Neuronal stem cell (in vitro differentiated cells): ENCODE measurements around the gene C7orf57.
A peak's percentile ranks its signal among the peaks of the same experiment; 100 is the strongest.

ENCODE experiments used
- DNase-seq: peaks from one replicate; pipeline ENCODE4 v3.0.0-alpha.2; 2013; ENCODE audit warnings: low spot score
- H2AFZ ChIP-seq: one replicate; pipeline ENCODE4 v1.6.1; 2013; ENCODE audit warnings: mild to moderate bottlenecking, low read length, inconsistent platforms
- H2AK5ac ChIP-seq: 2 replicates; pipeline ENCODE4 v1.6.1; 2013; ENCODE audit warnings: low read depth, mild to moderate bottlenecking, inconsistent platforms, low read length, moderate library complexity, mixed read lengths
- H2BK120ac ChIP-seq: 2 replicates; pipeline ENCODE4 v1.6.1; 2013; ENCODE audit warnings: low read depth, mild to moderate bottlenecking, inconsistent platforms, low read length, moderate library complexity, mixed read lengths
- H2BK12ac ChIP-seq: one replicate; pipeline ENCODE4 v1.6.1; 2013; ENCODE audit warnings: low read length, inconsistent platforms
- H2BK15ac ChIP-seq: 2 replicates; pipeline ENCODE4 v1.6.1; 2013; ENCODE audit warnings: mild to moderate bottlenecking, low read length, inconsistent platforms, mixed read lengths
- H2BK5ac ChIP-seq: one replicate; pipeline ENCODE4 v1.6.1; 2013; ENCODE audit warnings: inconsistent platforms, mild to moderate bottlenecking, low read length, moderate library complexity
- H3K14ac ChIP-seq: one replicate; pipeline ENCODE4 v1.6.1; 2013; ENCODE audit warnings: low read length, inconsistent platforms
- H3K18ac ChIP-seq: 2 replicates; pipeline ENCODE4 v1.6.1; 2013; ENCODE audit warnings: low read length, inconsistent platforms
- H3K23ac ChIP-seq: 2 replicates; pipeline ENCODE4 v1.6.1; 2013; ENCODE audit warnings: low read depth, mild to moderate bottlenecking, mixed read lengths, low read length, inconsistent platforms; ENCODE audit not compliant: poor library complexity
- H3K27ac ChIP-seq: replicated peaks from 3 replicates; pipeline ENCODE4 v1.5.1; 2013; ENCODE audit warnings: low read length, inconsistent platforms
- H3K27me3 ChIP-seq, 3 experiments: 2 replicates each; pipeline ENCODE4 v1.6.1; 2013; ENCODE audit warnings: low read length in 3 of 3, mild to moderate bottlenecking in 2 of 3, inconsistent platforms in 1 of 3, low read depth in 1 of 3, mixed read lengths in 1 of 3, moderate library complexity in 1 of 3; ENCODE audit not compliant: control insufficient read depth in 3 of 3, insufficient read depth in 3 of 3
- H3K36me3 ChIP-seq, 2 donors: replicated peaks in 1 of 2; 2 replicates each; pipeline ENCODE4 v1.6.1; 2013; ENCODE audit warnings: low read length in 2 of 2; ENCODE audit not compliant: control insufficient read depth in 2 of 2, insufficient read depth in 2 of 2
- H3K4ac ChIP-seq: 2 replicates; pipeline ENCODE4 v1.6.1; 2013; ENCODE audit warnings: inconsistent platforms, mild to moderate bottlenecking, low read length, moderate library complexity
- H3K4me1 ChIP-seq, 2 donors: 1 replicate in 1 of 2; 2 replicates in 1 of 2; pipeline ENCODE4 v1.6.1; 2013; ENCODE audit warnings: low read length in 2 of 2, low read depth in 1 of 2; ENCODE audit not compliant: control insufficient read depth in 2 of 2, insufficient read depth in 1 of 2
- H3K4me2 ChIP-seq: one replicate; pipeline ENCODE4 v1.6.1; 2013; ENCODE audit warnings: mild to moderate bottlenecking, low read length, inconsistent platforms; ENCODE audit not compliant: insufficient read depth, poor library complexity, severe bottlenecking
- H3K4me3 ChIP-seq, 2 donors: 2 replicates each; pipeline ENCODE4 v1.5.1; 2013; ENCODE audit warnings: low read length in 2 of 2, mild to moderate bottlenecking in 2 of 2, inconsistent platforms in 1 of 2, moderate library complexity in 1 of 2
- H3K79me1 ChIP-seq: one replicate; pipeline ENCODE4 v1.6.1; 2013; ENCODE audit warnings: low read depth, mild to moderate bottlenecking, inconsistent platforms, low read length, moderate library complexity
- H3K9ac ChIP-seq: one replicate; pipeline ENCODE4 v1.6.1; 2013; ENCODE audit warnings: mild to moderate bottlenecking, low read depth, low read length, inconsistent platforms; ENCODE audit not compliant: poor library complexity
- H3K9me3 ChIP-seq, 2 donors: replicated peaks in 1 of 2; 2 replicates each; pipeline versions ENCODE3 to v1.6.1; 2013; ENCODE audit warnings: low read length in 2 of 2, mild to moderate bottlenecking in 2 of 2, inconsistent platforms in 1 of 2, low read depth in 1 of 2, mixed read lengths in 1 of 2, moderate library complexity in 1 of 2; ENCODE audit not compliant: control insufficient read depth in 2 of 2, insufficient read depth in 1 of 2
- H4K8ac ChIP-seq: one replicate; pipeline ENCODE4 v1.6.1; 2013; ENCODE audit warnings: low read depth, mild to moderate bottlenecking, inconsistent platforms, low read length, moderate library complexity
- H4K91ac ChIP-seq: one replicate; pipeline ENCODE4 v1.6.1; 2013; ENCODE audit warnings: low read length, low read depth, mild to moderate bottlenecking, inconsistent platforms; ENCODE audit not compliant: poor library complexity
- WGBS, 2 donors: extraction: QIAGEN DNeasy Blood & Tissue Kit; methylation state at CpG; one replicate each; pipeline ENCODE4 v1.1.7; 2013; ENCODE audit warnings: missing lambda C conversion rate in 2 of 2, mixed read lengths in 1 of 2; ENCODE audit not compliant: insufficient read length in 2 of 2, insufficient replicate concordance in 1 of 2; ENCODE audit errors: extremely low coverage in 2 of 2; 5-methylcytosine and 5-hydroxymethylcytosine counted together

C7orf57 gene

DNA sequence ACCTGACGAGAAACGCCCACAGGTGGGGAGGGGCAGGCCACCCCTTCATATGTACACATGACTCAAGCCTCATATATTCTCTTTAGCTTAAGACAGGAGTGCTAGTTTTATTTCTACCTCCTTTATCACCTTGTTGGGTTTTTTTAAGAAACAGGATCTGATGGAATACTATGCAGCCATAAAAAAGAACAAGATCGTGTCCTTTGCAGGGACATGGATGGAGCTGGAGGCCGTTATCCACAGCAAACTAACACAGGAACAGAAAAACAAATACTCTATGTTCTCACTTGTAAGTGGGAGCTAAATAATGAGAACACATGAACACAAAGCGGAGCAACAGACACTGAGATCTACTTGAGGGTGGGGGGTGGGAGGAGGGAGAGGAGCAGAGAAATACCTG is 44.8 kb upstream of the C7orf57 start:
- Histone ChIP-seq H3K23ac (no peak overlapping the region), H3K27ac (no peak overlapping the region), H3K79me1 (no peaks in the 10 kb centered on the region), H3K27me3 (no peaks in the 10 kb centered on the region), H4K8ac (no peak overlapping the region), H2BK120ac (no peak overlapping the region), H3K14ac (no peak overlapping the region), H2BK5ac (no peak overlapping the region), H2BK12ac (no peak overlapping the region), H3K4me1 (peaks cover 0 to 7% of the 10 kb centered on the region in 2 donors), H3K4ac (no peak overlapping the region), H3K4me2 (no peak overlapping the region), H2AFZ (no peak overlapping the region), H2AK5ac (no peak overlapping the region), H3K9ac (no peak overlapping the region), H3K9me3 (no peaks in the 10 kb centered on the region), H3K4me3 (no peak overlapping the region), H4K91ac (no peak overlapping the region), H3K36me3 (no peaks in the 10 kb centered on the region), H2BK15ac (no peak overlapping the region), H3K18ac (no peak overlapping the region)
- WGBS, 2 donors: no CpG with 5 or more reads among the region's 5 CpGs
- DNase-seq: no peak

DNA sequence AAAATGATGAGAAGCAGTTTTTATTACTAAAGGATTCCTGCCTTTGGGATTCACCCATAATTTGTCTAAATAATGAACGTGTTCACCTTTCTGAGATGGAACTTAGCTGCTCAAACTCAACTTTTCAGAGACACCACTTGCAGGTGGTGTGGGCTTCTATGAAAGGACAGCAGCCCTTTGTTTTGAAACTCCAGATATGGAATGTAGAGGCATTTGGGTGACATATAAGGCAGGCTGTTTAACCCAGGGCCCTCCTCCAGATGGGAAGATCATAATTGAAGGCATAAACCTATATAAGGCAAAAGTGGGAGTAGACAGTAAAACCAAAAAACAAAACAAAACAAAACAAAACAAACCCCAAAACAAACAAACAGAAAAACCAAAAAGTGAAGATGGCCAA is 44.1 kb upstream of the C7orf57 start:
- H4K91ac ChIP-seq: no peak overlapping the region
- no peaks in the 10 kb centered on the region for H3K36me3 ChIP-seq
- no peak overlapping the region for H2AK5ac ChIP-seq
- peak overlapping the region; percentile 2 for H2BK5ac ChIP-seq
- H3K4me3 ChIP-seq: peak overlapping the region in 1 of 2 donors; percentile 42
- H2BK15ac ChIP-seq: peak overlapping the region; percentile 54
- no peaks in the 10 kb centered on the region for H3K9me3 ChIP-seq
- no peak overlapping the region for H3K9ac ChIP-seq
- H3K23ac ChIP-seq: no peak overlapping the region
- H3K4me1 ChIP-seq: peaks cover 0 to 7% of the 10 kb centered on the region in 2 donors
- H3K14ac ChIP-seq: no peak overlapping the region
- no peak overlapping the region for H4K8ac ChIP-seq
- no peaks in the 10 kb centered on the region for H3K27me3 ChIP-seq
- no CpG with 5 or more reads among the region's 1 CpG for WGBS, 2 donors
- H3K4ac ChIP-seq: no peak overlapping the region
- peak overlapping the region; percentile 61 for H3K4me2 ChIP-seq
- H3K18ac ChIP-seq: peak overlapping the region; percentile 91
- H2AFZ ChIP-seq: peak overlapping the region; percentile 88
- H2BK12ac ChIP-seq: no peak overlapping the region
- no peaks in the 10 kb centered on the region for H3K79me1 ChIP-seq
- no peak for DNase-seq
- peak overlapping the region; percentile 69 for H3K27ac ChIP-seq
- no peak overlapping the region for H2BK120ac ChIP-seq

DNA sequence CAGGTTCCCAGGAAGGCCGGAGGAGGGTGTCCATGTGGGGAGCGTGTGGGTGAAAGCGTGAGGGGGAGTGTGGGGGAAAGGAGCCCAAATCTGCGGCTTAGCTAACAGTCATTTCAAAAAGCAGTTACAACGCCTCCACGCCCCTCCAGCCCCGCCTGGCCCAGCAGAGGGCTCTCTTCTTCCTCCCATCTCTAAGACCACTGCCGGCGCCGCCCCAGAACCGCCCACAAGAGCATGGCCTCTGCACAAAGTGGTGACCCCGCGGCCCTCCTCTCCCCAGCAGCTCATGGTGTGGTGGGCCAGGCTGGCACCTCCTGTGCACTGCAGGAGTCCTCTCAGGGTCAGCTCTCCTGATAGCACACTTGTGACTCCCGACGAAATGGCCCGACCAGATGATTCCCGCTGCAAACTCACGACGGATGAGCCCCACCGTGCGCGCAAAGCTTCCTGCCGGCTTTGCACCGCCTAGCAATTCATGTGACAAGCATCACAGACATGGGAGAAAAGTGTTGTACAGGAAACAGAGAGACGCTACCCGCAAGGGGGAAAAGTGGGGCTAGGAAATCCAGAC is 43.5 kb upstream of the C7orf57 start:
- peak overlapping the region; percentile 69 for H3K27ac ChIP-seq
- no peak overlapping the region for H3K9ac ChIP-seq
- no peak overlapping the region for H2BK12ac ChIP-seq
- no peaks in the 10 kb centered on the region for H3K27me3 ChIP-seq
- no peak overlapping the region for H2BK120ac ChIP-seq
- peak overlapping the region; percentile 54 for H2BK15ac ChIP-seq
- no peak overlapping the region for H4K8ac ChIP-seq
- DNase-seq: peak; percentile 70
- peak overlapping the region; percentile 91 for H3K18ac ChIP-seq
- no peaks in the 10 kb centered on the region for H3K9me3 ChIP-seq
- H3K4me2 ChIP-seq: peak overlapping the region; percentile 61
- peak overlapping the region; percentile 2 for H2BK5ac ChIP-seq
- no peaks in the 10 kb centered on the region for H3K79me1 ChIP-seq
- H2AK5ac ChIP-seq: no peak overlapping the region
- peak overlapping the region; percentile 80 for H3K23ac ChIP-seq
- H3K4me1 ChIP-seq: peaks cover 0 to 7% of the 10 kb centered on the region in 2 donors
- peak overlapping the region; percentile 42 to 54 for H3K4me3 ChIP-seq
- H3K14ac ChIP-seq: no peak overlapping the region
- H2AFZ ChIP-seq: peak overlapping the region; percentile 88
- no peaks in the 10 kb centered on the region for H3K36me3 ChIP-seq
- peak overlapping the region; percentile 53 for H4K91ac ChIP-seq
- H3K4ac ChIP-seq: no peak overlapping the region
- no CpG with 5 or more reads among the region's 26 CpGs for WGBS, 2 donors

DNA sequence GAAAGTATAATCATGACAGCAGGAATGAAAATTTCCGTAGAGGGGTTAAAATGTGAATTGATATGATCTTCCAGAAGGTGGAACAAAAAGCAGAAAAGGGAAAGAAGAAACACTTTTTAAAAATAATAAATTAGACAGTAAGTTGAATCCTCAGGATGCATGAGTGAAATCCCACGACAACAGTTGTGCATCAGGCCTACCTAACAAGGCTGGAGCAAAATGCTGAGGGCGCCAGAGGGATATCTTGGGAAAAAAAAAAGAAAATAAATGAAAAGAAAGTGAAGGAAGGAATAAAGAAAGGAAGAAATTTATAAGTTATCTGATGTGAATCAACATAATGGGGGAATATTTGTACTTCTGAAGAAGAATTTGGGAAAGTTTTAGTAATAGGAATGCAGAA is 42.9 kb upstream of the C7orf57 start:
- no CpG with 5 or more reads among the region's 3 CpGs for WGBS, 2 donors
- H2BK5ac ChIP-seq: no peak overlapping the region
- no peak overlapping the region for H3K9ac ChIP-seq
- H3K4me3 ChIP-seq: no peak overlapping the region
- H3K14ac ChIP-seq: no peak overlapping the region
- H2BK12ac ChIP-seq: no peak overlapping the region
- H2BK15ac ChIP-seq: no peak overlapping the region
- no peak overlapping the region for H4K91ac ChIP-seq
- no peak for DNase-seq
- H3K4ac ChIP-seq: no peak overlapping the region
- no peak overlapping the region for H3K4me2 ChIP-seq
- no peaks in the 10 kb centered on the region for H3K9me3 ChIP-seq
- H3K79me1 ChIP-seq: no peaks in the 10 kb centered on the region
- no peak overlapping the region for H3K27ac ChIP-seq
- H3K4me1 ChIP-seq: peaks cover 0 to 7% of the 10 kb centered on the region in 2 donors
- no peak overlapping the region for H4K8ac ChIP-seq
- H3K18ac ChIP-seq: no peak overlapping the region
- H3K23ac ChIP-seq: no peak overlapping the region
- H3K27me3 ChIP-seq: no peaks in the 10 kb centered on the region
- H2AK5ac ChIP-seq: no peak overlapping the region
- no peaks in the 10 kb centered on the region for H3K36me3 ChIP-seq
- H2BK120ac ChIP-seq: no peak overlapping the region
- peak overlapping the region; percentile 88 for H2AFZ ChIP-seq
